Activated CD4-positive, alpha-beta memory T cell treated with anti-CD3 and anti-CD28 coated beads for 36 hours (primary cell): Measurements from ENCODE around the gene GPX1. TPM values are rescaled to one million over a fixed set of nuclear protein-coding genes. Genes with fewer than 3 reads are reported as not detected.

Experiments
- CTCF ChIA-PET: fragments of 350-600 bp; sonication (Branson Sonifier 250); formaldehyde crosslinking; loops from one replicate; lab custom pipeline; 2021; ENCODE audit warnings: antibody characterized with exemption, inconsistent platforms; lab: Charles Lee
- POLR2A ChIA-PET: fragments of 350-600 bp; sonication (Branson Sonifier 250); formaldehyde crosslinking; loops from one replicate; lab custom pipeline; 2021; ENCODE audit warnings: antibody characterized with exemption; lab: Charles Lee
- DNase-seq: peaks from one replicate; pipeline ENCODE4 v3.0.0-alpha.2; 2020
- H3K27ac Mint-ChIP-seq: one replicate; pipeline ENCODE4 v1.8.0; 2021; ENCODE audit warnings: mixed read lengths
- H3K27me3 Mint-ChIP-seq: one replicate; pipeline ENCODE4 v1.8.0; 2021; ENCODE audit warnings: mixed read lengths
- H3K36me3 Mint-ChIP-seq: one replicate; pipeline ENCODE4 v1.8.0; 2021; ENCODE audit warnings: mixed read lengths
- H3K4me1 Mint-ChIP-seq: one replicate; pipeline ENCODE4 v1.8.0; 2021; ENCODE audit warnings: low read depth, mixed read lengths
- H3K4me3 Mint-ChIP-seq: one replicate; pipeline ENCODE4 v1.8.0; 2021; ENCODE audit warnings: mild to moderate bottlenecking, mixed read lengths
- H3K9me3 Mint-ChIP-seq: one replicate; pipeline ENCODE4 v1.8.0; 2021; ENCODE audit warnings: mixed read lengths
- intact Hi-C: fragments of 100-400 bp; cut with micrococcal nuclease; formaldehyde crosslinking; loops from one replicate; pipeline ENCODE4 v1.15.1; 2023
- total RNA-seq, 2 experiments: library from RNA; stranded (reverse); gene quantifications; one replicate each; pipeline ENCODE4 v1.2.3, GENCODE V29; 2021

The GPX1 gene
- total RNA-seq, 2 experiments from 2014 or later = 176 to 177 TPM

DNA sequence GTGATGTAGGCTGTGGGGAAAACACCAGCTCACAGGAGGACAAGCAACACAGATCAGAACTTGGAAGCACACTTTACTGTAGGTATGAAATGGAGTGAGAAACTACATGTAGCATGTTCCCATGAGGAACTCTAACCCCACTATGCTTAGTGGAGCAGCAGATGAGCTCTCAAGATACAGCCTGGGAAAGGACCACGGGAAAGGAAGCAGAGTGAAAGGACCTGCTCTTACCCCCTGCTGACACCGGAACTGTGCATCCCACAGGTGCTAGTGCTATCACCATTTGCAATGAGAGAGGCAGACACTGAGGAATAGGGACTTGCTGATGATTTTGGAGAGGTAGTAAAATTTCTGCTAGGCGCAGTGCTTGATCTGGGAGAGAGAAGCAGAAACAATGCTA lies 46.9 kb downstream of the GPX1 start:
- Mint-ChIP-seq H3K27ac (no peak overlapping the region), H3K36me3 (peaks cover 31% of the 10 kb centered on the region), H3K27me3 (no peaks in the 10 kb centered on the region), H3K9me3 (no peaks in the 10 kb centered on the region), H3K4me1 (peaks cover 8% of the 10 kb centered on the region), H3K4me3 (no peak overlapping the region)
- CTCF ChIA-PET = no interaction called here
- POLR2A ChIA-PET = no interaction called here
- DNase-seq = no peak
- intact Hi-C loops = no loop called here

DNA sequence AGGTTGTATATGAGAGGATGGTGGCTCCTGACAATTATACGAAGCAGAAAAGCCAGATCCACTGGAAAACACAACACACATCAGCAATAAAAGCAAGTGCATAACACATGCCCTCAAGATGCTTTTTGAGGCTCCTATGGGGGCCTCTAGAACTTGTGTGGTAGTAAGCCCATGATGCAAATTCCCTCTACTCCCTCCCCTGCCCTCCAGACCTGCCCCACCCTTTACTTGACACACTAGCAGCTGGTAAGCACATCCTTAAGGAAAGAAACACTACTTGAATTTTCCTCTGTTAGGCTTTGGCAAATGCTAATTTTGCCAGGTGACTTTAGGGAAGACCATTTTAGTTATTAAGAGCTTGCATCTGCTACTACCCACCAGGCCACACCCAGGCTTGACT lies 47.5 kb downstream of the GPX1 start:
- H3K36me3 Mint-ChIP-seq = peaks cover 31% of the 10 kb centered on the region
- no peak overlapping the region for H3K27ac Mint-ChIP-seq
- no peaks in the 10 kb centered on the region for H3K9me3 Mint-ChIP-seq
- H3K4me3 Mint-ChIP-seq = no peak overlapping the region
- CTCF ChIA-PET = no interaction called here
- intact Hi-C loops = no loop called here
- H3K4me1 Mint-ChIP-seq = peaks cover 8% of the 10 kb centered on the region
- no peaks in the 10 kb centered on the region for H3K27me3 Mint-ChIP-seq
- POLR2A ChIA-PET = no interaction called here
- DNase-seq = no peak

Other genes with a start within 250 kb of the GPX1 start
- gene USP19, start 237.5 kb downstream of the GPX1 start, total RNA-seq = 10 to 100 TPM; 44.1 to 45.3 TPM
- gene LAMB2, start 225.3 kb downstream of the GPX1 start, total RNA-seq = not detected
- 10 to 100 TPM; 18.8 to 19.7 TPM for gene CCDC71, start 192.0 kb downstream of the GPX1 start, total RNA-seq
- gene KLHDC8B, start 186.8 kb downstream of the GPX1 start, total RNA-seq = 1 to 10 TPM; 1.8 to 2.9 TPM
- gene C3orf62, start 81.1 kb downstream of the GPX1 start, total RNA-seq = 1 to 10 TPM; 2.8 to 3.0 TPM
- gene USP4, start 18.3 kb downstream of the GPX1 start, total RNA-seq = 10 to 100 TPM; 79.4 to 79.7 TPM
- gene RHOA, start 53.6 kb upstream of the GPX1 start, total RNA-seq = 100 to 1,000 TPM; 497 to 514 TPM
- 10 to 100 TPM in 1 of 2 experiments, 1 to 10 TPM in 1; 9.5 to 10.9 TPM for gene TCTA, start 54.1 kb upstream of the GPX1 start, total RNA-seq
- 1 to 10 TPM; 2.4 to 2.6 TPM for gene AMT, start 64.1 kb upstream of the GPX1 start, total RNA-seq
- gene NICN1, start 71.0 kb upstream of the GPX1 start, total RNA-seq = 10 to 100 TPM; 12.0 to 12.8 TPM
- gene DAG1, start 111.9 kb upstream of the GPX1 start, total RNA-seq = 1 to 10 TPM; 9.4 to 9.6 TPM
- under 1 TPM; 0.05 to 0.07 TPM for gene BSN, start 196.1 kb upstream of the GPX1 start, total RNA-seq